ENCODE results near the gene UBE2J2. TPM values are rescaled to one million over a fixed set of nuclear protein-coding genes. Genes with fewer than 3 reads are reported as not detected.

The UBE2J2 gene
- total and polyA plus RNA-seq, 2 of the 4 experiments (the other 2 are of a cell fraction) = 20.6 to 67.5 TPM

- H4K5ac ChIP-seq (ENCODE audit: low read depth, low read length) = no peak within 1 kb of the TSS
- no peak for ATAC-seq (ENCODE audit: low read depth)
- TF ChIP-seq USF2 (IDR thresholded peaks at IDR 0.05; ENCODE audit: low read depth, low read length) (no peak), MAFK (IDR thresholded peaks at IDR 0.05; ENCODE audit: low read depth, low read length) (no peak), BHLHE40 (IDR thresholded peaks at IDR 0.05; ENCODE audit: low read depth, low read length) (no peak), RAD21 (IDR thresholded peaks at IDR 0.05; ENCODE audit: low read length) (no peak), CEBPB (IDR thresholded peaks at IDR 0.05; ENCODE audit: low read depth, low read length) (no peak), NFE2L2 (IDR thresholded peaks at IDR 0.05; ENCODE audit: low read depth, low read length) (no peak), ELK1 (IDR thresholded peaks at IDR 0.05; ENCODE audit: borderline replicate concordance, low read depth, low read length) (no peak), FOS (IDR thresholded peaks at IDR 0.05; ENCODE audit: low read depth, low read length) (no peak), CHD1 (IDR thresholded peaks at IDR 0.05; ENCODE audit: low read depth, low read length) (no peak), RFX5 (IDR thresholded peaks at IDR 0.05; ENCODE audit: low read depth, low read length) (no peak), RCOR1 (IDR thresholded peaks at IDR 0.05; ENCODE audit: insufficient replicate concordance, low read length) (no peak), CTCF (conservative IDR thresholded peaks at IDR 0.05; ENCODE audit: low read depth, low read length) (no peak), MAZ (IDR thresholded peaks at IDR 0.05; ENCODE audit: borderline replicate concordance, low read depth, low read length) (no peak)
- H3K56ac ChIP-seq (ENCODE audit: extremely low read depth, insufficient read depth, low read length) = no peak within 1 kb of the TSS
- CTCF ChIA-PET = no interaction called here
- 84% methylated on average over 25 of the region's 56 CpGs; no CpG with 5 or more reads in 1 of the 2 experiments for WGBS, 2 experiments (ENCODE audit: extremely low coverage in 2 of 2, insufficient read length in 1 of 2)
- no peaks in the 10 kb centered on the region for H3K9me1 ChIP-seq (ENCODE audit: insufficient read depth, low read length)
- POLR2A ChIA-PET (ENCODE audit: unreplicated experiment) = no interaction called here
- no peak within 1 kb of the TSS for H2BK120ac ChIP-seq (ENCODE audit: low read depth, low read length)
- H4K8ac ChIP-seq (ENCODE audit: low read depth in 2 of 2, low read length in 2 of 2) = no peak within 1 kb of the TSS
- H3K4ac ChIP-seq (ENCODE audit: low read depth, low read length) = no peak within 1 kb of the TSS
- H2BK5ac ChIP-seq (ENCODE audit: low read depth, low read length, poor library complexity, severe bottlenecking) = no peak within 1 kb of the TSS
- H3K9me3 ChIP-seq (ENCODE audit: control insufficient read depth, insufficient read depth, low read length) = no peaks in the 10 kb centered on the region
- no peak within 1 kb of the TSS for H3K9ac ChIP-seq (ENCODE audit: low read depth, low read length)
- H2BK20ac ChIP-seq (ENCODE audit: low read depth, low read length) = no peak within 1 kb of the TSS
- H3K27ac ChIP-seq (ENCODE audit: insufficient read depth, low read length) = no peak within 1 kb of the TSS
- H3K27me3 ChIP-seq (ENCODE audit: control insufficient read depth, insufficient read depth, low read length) = no peaks in the 10 kb centered on the region
- no peak within 1 kb of the TSS for H2AK9ac ChIP-seq (replicated peaks; ENCODE audit: low read depth, low read length, poor library complexity)
- intact Hi-C loops (cut with micrococcal nuclease) = no loop called here
- no peak within 1 kb of the TSS for H2BK15ac ChIP-seq (ENCODE audit: low read depth, low read length)
- H3K14ac ChIP-seq (replicated peaks; ENCODE audit: low read depth, low read length) = no peak within 1 kb of the TSS
- H3K23ac ChIP-seq (ENCODE audit: low read depth, low read length) = no peak within 1 kb of the TSS
- no peak within 1 kb of the TSS for H3K4me2 ChIP-seq (ENCODE audit: low read depth, low read length)
- no TSS peak for BruUV-seq (replicated peaks)
- no peak within 1 kb of the TSS for H4K91ac ChIP-seq (ENCODE audit: insufficient read depth, low read depth, low read length)
- peaks cover 0 to 6% of the 10 kb centered on the region in 2 experiments; a peak in 1 of 4 replicates for H3K79me1 ChIP-seq (ENCODE audit: low read depth in 1 of 2, low read length in 2 of 2)
- H3K4me1 ChIP-seq (ENCODE audit: control insufficient read depth, insufficient read depth, low read length) = peaks cover 4% of the 10 kb centered on the region
- in situ Hi-C loops (cut with MboI; ENCODE audit: low sequenced_read_pairs) = no loop called here
- peaks cover 8% of the 10 kb centered on the region for H4K20me1 ChIP-seq (ENCODE audit: insufficient read depth, low read length)
- no peak within 1 kb of the TSS for H3K4me3 ChIP-seq (ENCODE audit: insufficient read depth, low read depth, low read length)
- no peak for DNase-seq
- H2AFZ ChIP-seq (replicated peaks; ENCODE audit: low read length, poor library complexity) = no peak within 1 kb of the TSS
- dilution Hi-C loops (cut with HindIII; ENCODE audit: low sequenced_read_pairs, unreplicated experiment) = no loop called here
- no peak within 1 kb of the TSS for H2AK5ac ChIP-seq (ENCODE audit: low read depth, low read length)
- H3K18ac ChIP-seq (ENCODE audit: low read depth, low read length) = no peak within 1 kb of the TSS
- peaks cover 25% of the 10 kb centered on the region for H3K36me3 ChIP-seq (ENCODE audit: control insufficient read depth, insufficient read depth, low read length)
These were observed 60.0 kb downstream of the UBE2J2 start, which contains the start of gene TNFRSF4 for GRCh38 chr1:1213345-1214265. Gene TNFRSF4, minus strand, starts transcription at chr1:1214153. Its CDS starts 26 bp downstream, at chr1:1214127.

Measured in IMR-90 (cell line).